ENCODE data around the gene PML.

The PML gene

DNA sequence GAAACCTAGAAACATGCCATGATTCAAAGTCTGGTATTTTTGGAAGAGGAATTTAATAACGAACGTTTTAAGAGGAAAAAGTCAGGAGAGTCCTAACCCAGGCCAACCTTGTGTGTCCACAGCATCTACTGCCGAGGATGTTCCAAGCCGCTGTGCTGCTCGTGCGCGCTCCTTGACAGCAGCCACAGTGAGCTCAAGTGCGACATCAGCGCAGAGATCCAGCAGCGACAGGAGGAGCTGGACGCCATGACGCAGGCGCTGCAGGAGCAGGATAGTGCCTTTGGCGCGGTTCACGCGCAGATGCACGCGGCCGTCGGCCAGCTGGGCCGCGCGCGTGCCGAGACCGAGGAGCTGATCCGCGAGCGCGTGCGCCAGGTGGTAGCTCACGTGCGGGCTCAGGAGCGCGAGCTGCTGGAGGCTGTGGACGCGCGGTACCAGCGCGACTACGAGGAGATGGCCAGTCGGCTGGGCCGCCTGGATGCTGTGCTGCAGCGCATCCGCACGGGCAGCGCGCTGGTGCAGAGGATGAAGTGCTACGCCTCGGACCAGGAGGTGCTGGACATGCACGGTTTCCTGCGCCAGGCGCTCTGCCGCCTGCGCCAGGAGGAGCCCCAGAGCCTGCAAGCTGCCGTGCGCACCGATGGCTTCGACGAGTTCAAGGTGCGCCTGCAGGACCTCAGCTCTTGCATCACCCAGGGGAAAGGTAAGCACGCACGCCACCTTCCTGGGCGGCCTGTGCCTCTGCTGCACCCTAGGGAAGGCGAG is 28.4 kb downstream of the PML start:
- Histone ChIP-seq H3K27ac (replicated peaks) (no peak overlapping the region), H3K4me3 (replicated peaks; ENCODE audit: insufficient read depth, low read length) (no peak overlapping the region), H3K27me3 (ENCODE audit: insufficient read depth, poor library complexity, severe bottlenecking) (no peaks in the 10 kb centered on the region)
- DNase-seq (ENCODE audit: low read depth in 1 of 2, low spot score in 1 of 2): no peak
- TF ChIP-seq, protein P1, sequence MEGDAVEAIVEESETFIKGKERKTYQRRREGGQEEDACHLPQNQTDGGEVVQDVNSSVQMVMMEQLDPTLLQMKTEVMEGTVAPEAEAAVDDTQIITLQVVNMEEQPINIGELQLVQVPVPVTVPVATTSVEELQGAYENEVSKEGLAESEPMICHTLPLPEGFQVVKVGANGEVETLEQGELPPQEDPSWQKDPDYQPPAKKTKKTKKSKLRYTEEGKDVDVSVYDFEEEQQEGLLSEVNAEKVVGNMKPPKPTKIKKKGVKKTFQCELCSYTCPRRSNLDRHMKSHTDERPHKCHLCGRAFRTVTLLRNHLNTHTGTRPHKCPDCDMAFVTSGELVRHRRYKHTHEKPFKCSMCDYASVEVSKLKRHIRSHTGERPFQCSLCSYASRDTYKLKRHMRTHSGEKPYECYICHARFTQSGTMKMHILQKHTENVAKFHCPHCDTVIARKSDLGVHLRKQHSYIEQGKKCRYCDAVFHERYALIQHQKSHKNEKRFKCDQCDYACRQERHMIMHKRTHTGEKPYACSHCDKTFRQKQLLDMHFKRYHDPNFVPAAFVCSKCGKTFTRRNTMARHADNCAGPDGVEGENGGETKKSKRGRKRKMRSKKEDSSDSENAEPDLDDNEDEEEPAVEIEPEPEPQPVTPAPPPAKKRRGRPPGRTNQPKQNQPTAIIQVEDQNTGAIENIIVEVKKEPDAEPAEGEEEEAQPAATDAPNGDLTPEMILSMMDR (IDR thresholded peaks at IDR 0.05; ENCODE audit: insufficient read depth, low read length): no peak
- TF ChIP-seq POLR2AphosphoS5 (IDR thresholded peaks at IDR 0.05; ENCODE audit: low read depth) (no peak), GABPA (IDR thresholded peaks at IDR 0.05; ENCODE audit: low read depth) (no peak)

DNA sequence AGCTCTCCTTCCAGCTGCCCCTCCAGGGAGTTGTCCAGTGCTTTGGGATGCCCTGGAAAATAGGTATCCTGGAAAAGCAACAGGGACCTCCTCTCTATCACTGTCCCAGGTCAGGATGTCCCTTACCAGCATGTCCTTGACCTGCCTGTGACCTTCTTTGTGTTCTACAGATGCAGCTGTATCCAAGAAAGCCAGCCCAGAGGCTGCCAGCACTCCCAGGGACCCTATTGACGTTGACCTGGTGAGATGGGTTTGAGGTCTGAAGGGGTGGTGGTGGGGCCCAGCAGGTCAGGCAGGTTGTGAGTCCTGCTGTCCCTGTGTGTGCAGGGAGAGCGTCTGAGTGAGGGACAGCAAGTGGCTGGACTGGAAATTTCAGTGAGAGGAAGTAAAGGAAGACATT is 30.2 kb downstream of the PML start:
- TF ChIP-seq, protein P1 (IDR thresholded peaks at IDR 0.05; ENCODE audit: insufficient read depth, low read length): no peak
- TF ChIP-seq GABPA (IDR thresholded peaks at IDR 0.05; ENCODE audit: low read depth): no peak
- TF ChIP-seq POLR2AphosphoS5 (IDR thresholded peaks at IDR 0.05; ENCODE audit: low read depth): no peak
- no peak overlapping the region for H3K4me3 ChIP-seq (replicated peaks; ENCODE audit: insufficient read depth, low read length)
- H3K27ac ChIP-seq (replicated peaks): no peak overlapping the region
- no peaks in the 10 kb centered on the region for H3K27me3 ChIP-seq (ENCODE audit: insufficient read depth, poor library complexity, severe bottlenecking)
- DNase-seq (ENCODE audit: low read depth in 1 of 2, low spot score in 1 of 2): no peak

DNA sequence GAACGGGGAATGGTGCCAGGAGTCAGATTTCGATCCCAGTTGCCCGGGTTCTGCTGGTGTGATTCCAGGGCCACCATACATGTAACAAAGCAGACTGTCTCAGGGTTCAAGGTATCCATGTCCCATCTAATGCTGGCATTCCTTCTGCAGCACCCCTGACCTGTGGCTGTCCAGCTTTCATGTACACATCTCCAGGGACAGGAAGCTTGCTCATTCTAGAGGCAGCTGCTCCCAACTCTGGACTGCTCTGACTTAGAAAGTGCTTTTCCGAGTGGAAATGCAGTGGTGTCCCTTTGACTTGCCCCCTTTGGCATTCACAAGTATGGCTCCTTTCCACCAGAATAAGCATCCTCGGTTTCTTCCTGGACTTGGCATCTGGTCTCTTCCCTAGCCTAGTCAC is 30.9 kb downstream of the PML start:
- DNase-seq (ENCODE audit: low read depth in 1 of 2, low spot score in 1 of 2): no peak
- TF ChIP-seq SPI1 (IDR thresholded peaks at IDR 0.05; ENCODE audit: borderline replicate concordance, low read depth) (no peak), GABPA (IDR thresholded peaks at IDR 0.05; ENCODE audit: low read depth) (no peak), POLR2AphosphoS5 (IDR thresholded peaks at IDR 0.05; ENCODE audit: low read depth) (no peak)
- TF ChIP-seq, protein P1 (IDR thresholded peaks at IDR 0.05; ENCODE audit: insufficient read depth, low read length): no peak
- TF ChIP-seq, protein P2, sequence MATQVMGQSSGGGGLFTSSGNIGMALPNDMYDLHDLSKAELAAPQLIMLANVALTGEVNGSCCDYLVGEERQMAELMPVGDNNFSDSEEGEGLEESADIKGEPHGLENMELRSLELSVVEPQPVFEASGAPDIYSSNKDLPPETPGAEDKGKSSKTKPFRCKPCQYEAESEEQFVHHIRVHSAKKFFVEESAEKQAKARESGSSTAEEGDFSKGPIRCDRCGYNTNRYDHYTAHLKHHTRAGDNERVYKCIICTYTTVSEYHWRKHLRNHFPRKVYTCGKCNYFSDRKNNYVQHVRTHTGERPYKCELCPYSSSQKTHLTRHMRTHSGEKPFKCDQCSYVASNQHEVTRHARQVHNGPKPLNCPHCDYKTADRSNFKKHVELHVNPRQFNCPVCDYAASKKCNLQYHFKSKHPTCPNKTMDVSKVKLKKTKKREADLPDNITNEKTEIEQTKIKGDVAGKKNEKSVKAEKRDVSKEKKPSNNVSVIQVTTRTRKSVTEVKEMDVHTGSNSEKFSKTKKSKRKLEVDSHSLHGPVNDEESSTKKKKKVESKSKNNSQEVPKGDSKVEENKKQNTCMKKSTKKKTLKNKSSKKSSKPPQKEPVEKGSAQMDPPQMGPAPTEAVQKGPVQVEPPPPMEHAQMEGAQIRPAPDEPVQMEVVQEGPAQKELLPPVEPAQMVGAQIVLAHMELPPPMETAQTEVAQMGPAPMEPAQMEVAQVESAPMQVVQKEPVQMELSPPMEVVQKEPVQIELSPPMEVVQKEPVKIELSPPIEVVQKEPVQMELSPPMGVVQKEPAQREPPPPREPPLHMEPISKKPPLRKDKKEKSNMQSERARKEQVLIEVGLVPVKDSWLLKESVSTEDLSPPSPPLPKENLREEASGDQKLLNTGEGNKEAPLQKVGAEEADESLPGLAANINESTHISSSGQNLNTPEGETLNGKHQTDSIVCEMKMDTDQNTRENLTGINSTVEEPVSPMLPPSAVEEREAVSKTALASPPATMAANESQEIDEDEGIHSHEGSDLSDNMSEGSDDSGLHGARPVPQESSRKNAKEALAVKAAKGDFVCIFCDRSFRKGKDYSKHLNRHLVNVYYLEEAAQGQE (IDR thresholded peaks at IDR 0.05; ENCODE audit: insufficient replicate concordance, low read depth): no peak
- Histone ChIP-seq H3K27ac (replicated peaks) (no peak overlapping the region), H3K27me3 (ENCODE audit: insufficient read depth, poor library complexity, severe bottlenecking) (no peaks in the 10 kb centered on the region), H3K4me3 (replicated peaks; ENCODE audit: insufficient read depth, low read length) (no peak overlapping the region)

DNA sequence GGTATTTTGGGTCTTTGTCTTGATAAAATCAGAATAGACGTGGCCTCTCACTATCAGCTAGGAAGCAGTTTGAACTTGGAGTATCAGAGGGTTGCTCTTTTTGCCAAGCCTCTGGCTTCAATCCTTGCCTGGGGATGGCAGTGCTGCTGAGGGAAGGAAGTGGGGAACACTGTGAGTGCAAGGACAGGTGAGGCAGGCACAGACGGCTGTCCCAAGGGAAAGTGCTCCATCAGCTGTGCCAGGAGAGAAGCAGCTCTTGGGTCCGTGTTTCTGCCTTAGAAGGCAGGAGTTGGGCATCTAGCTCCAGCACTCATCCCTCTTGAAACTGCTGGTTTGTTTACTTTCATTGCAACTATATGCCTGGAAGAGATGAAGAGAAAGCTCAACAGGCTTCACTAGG is 33.2 kb downstream of the PML start:
- TF ChIP-seq, protein P2 (IDR thresholded peaks at IDR 0.05; ENCODE audit: insufficient replicate concordance, low read depth): no peak
- no peak for TF ChIP-seq POLR2AphosphoS5 (IDR thresholded peaks at IDR 0.05; ENCODE audit: low read depth)
- TF ChIP-seq, protein P1 (IDR thresholded peaks at IDR 0.05; ENCODE audit: insufficient read depth, low read length): no peak
- TF ChIP-seq GABPA (IDR thresholded peaks at IDR 0.05; ENCODE audit: low read depth): no peak
- TF ChIP-seq SPI1 (IDR thresholded peaks at IDR 0.05; ENCODE audit: borderline replicate concordance, low read depth): no peak
- no peak overlapping the region for H3K4me3 ChIP-seq (replicated peaks; ENCODE audit: insufficient read depth, low read length)
- no peaks in the 10 kb centered on the region for H3K27me3 ChIP-seq (ENCODE audit: insufficient read depth, poor library complexity, severe bottlenecking)
- no peak overlapping the region for H3K27ac ChIP-seq (replicated peaks)
- DNase-seq (ENCODE audit: low read depth in 1 of 2, low spot score in 1 of 2): no peak
